Mesodermal cell (in vitro differentiated cells): Measurements from ENCODE around the gene PKP4.
"Not testable (repeated sequence)": the region's sequence is repeated elsewhere in the genome, so short reads cannot be mapped to it uniquely, and the experiment has no call there.

Experiments used
- H3K27ac ChIP-seq: 2 replicates; pipeline ENCODE4 v1.7.0; 2013; ENCODE audit warnings: mild to moderate bottlenecking, low read depth, low read length, moderate library complexity; ENCODE audit not compliant: severe bottlenecking
- H3K36me3 ChIP-seq: 2 replicates; pipeline ENCODE4 v1.7.1; 2013; ENCODE audit warnings: mild to moderate bottlenecking, low read length, moderate library complexity; ENCODE audit not compliant: control insufficient read depth, insufficient read depth
- H3K4me1 ChIP-seq: one replicate; pipeline ENCODE4 v1.7.1; 2013; ENCODE audit warnings: mild to moderate bottlenecking, low read length; ENCODE audit not compliant: insufficient read depth, control insufficient read depth, poor library complexity, severe bottlenecking
- H3K4me3 ChIP-seq: 2 replicates; pipeline ENCODE4 v1.7.0; 2013; ENCODE audit warnings: low read length, control low read depth, mild to moderate bottlenecking; ENCODE audit not compliant: insufficient read depth, poor library complexity, severe bottlenecking; ENCODE audit errors: extremely low read depth
- H3K9me3 ChIP-seq: 2 replicates; pipeline ENCODE4 v1.7.1; 2013; ENCODE audit warnings: mild to moderate bottlenecking, low read length, moderate library complexity; ENCODE audit not compliant: control insufficient read depth
- WGBS, 2 experiments: methylation state at CpG; one replicate each; pipeline ENCODE4 v1.1.5; 2013; ENCODE audit warnings: missing lambda C conversion rate in 2 of 2; ENCODE audit not compliant: insufficient coverage in 2 of 2; 5-methylcytosine and 5-hydroxymethylcytosine counted together

PKP4 gene

DNA sequence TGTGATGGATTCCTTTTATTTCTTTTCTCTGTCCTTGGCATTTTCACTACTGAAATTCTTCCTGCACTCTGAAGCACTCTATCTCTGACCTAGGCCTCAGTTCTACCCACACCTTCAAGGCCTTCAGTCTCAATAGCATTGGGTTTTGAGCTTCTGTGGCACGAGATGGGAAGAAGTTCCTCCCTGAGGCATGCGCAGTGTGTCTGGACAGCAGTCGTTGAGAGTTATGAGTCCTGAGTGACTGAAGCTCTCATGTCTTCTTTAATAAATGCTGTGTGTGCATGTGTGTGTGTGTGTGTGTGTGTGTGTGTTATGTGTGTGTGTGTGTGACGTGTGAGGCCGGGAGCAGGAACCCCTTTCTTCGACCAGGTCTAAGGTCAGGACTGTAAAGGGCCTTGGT lies 242.6 kb downstream of the PKP4 start:
- WGBS, 2 experiments: 85 to 93% methylated on average over 3 to 5 of the region's 6 CpGs

DNA sequence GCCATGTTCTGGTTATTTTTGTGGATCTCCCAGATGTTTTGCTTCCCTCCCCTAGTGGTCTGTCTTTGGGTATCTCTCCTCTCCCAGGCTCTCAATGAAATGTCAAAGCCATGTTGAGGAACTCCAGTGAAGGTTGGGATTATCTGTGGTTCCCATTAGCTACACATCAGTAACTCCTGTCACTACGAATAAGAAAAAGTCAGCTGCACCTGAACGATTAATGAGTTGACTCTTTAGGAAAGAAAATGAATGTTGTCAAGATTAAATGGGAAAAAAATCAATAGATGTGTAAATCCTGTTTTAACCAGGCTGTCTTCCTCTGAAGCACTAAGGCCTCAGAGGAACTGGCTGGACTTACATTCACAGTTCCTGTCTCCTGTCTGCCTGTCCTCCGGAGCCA lies 244.3 kb downstream of the PKP4 start:
- no peak overlapping the region for H3K4me3 ChIP-seq
- H3K4me1 ChIP-seq: no peaks in the 10 kb centered on the region
- H3K9me3 ChIP-seq: peaks cover 6% of the 10 kb centered on the region
- WGBS, 2 experiments: 73 to 100% methylated on average over 1 to 2 of the region's 3 CpGs
- no peak overlapping the region for H3K27ac ChIP-seq
- no peaks in the 10 kb centered on the region for H3K36me3 ChIP-seq

More for the DNA sequence above, 242.6 kb downstream of the PKP4 start:
- no peaks in the 10 kb centered on the region for H3K36me3 ChIP-seq
- no peak overlapping the region for H3K27ac ChIP-seq
- H3K9me3 ChIP-seq: peaks cover 6% of the 10 kb centered on the region
- H3K4me3 ChIP-seq: no peak overlapping the region
- no peaks in the 10 kb centered on the region for H3K4me1 ChIP-seq

DNA sequence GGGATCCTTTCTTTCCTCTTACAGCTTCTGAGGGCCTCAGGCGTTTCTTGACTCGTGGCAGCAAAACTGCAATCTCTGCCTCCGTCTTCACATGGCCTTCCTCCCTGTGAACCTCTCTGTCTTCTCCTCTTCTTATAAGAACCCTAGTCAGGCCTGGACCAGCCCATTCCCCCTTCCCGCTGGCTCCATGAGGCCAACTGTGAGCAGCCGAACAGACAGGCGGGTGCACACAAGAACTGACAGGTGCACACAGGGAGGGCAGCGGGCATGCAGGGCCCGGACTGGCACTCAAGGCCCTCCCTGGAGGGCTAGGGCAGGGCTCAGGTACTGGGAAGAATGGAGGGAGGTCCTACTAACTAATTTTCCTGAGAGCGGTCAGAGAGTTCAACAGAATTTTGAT lies 246.0 kb downstream of the PKP4 start:
- no peaks in the 10 kb centered on the region for H3K4me1 ChIP-seq
- no peaks in the 10 kb centered on the region for H3K36me3 ChIP-seq
- no peak overlapping the region for H3K27ac ChIP-seq
- no peaks in the 10 kb centered on the region for H3K9me3 ChIP-seq
- 82 to 87% methylated on average over 7 to 9 of the region's 9 CpGs for WGBS, 2 experiments
- no peak overlapping the region for H3K4me3 ChIP-seq

DNA sequence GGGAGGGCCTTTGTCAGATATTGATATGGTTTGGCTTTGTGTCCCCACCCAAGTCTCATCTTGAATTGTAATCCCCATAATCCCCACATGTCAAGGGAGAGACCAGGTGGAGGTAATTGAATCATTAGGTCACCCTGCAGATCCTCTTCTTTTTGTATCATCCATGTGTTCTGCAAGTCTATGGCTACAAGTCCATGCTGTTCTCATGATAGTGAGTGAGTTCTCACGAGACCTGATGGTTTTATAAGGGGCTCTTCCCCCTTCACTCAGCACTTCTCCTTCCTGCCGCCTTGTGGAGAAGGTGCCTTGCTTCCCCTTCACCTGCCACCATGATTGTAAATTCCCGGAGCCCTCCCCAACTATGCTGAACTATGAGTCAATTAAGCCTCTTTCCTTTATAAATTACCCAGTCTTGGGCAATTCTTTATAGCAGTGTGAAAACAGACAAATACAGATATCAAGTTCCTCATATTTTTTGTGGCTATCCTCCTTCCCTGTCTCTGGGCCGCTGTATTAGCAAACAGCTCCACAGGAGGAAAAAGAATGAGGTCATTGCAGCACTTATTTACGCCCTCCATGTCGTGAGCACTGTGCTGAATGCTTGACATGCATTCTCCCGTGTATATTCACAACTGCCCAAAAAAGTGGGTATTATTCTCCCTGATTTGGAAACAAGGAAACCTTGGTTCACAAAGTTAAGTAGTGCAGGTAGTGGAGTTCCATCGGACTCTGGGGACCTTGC lies 248.1 kb downstream of the PKP4 start:
- not testable (repeated sequence) for H3K27ac ChIP-seq, H3K4me3 ChIP-seq, H3K4me1 ChIP-seq, H3K9me3 ChIP-seq, H3K36me3 ChIP-seq
- 86 to 98% methylated on average over 4 to 6 of the region's 8 CpGs for WGBS, 2 experiments

DNA sequence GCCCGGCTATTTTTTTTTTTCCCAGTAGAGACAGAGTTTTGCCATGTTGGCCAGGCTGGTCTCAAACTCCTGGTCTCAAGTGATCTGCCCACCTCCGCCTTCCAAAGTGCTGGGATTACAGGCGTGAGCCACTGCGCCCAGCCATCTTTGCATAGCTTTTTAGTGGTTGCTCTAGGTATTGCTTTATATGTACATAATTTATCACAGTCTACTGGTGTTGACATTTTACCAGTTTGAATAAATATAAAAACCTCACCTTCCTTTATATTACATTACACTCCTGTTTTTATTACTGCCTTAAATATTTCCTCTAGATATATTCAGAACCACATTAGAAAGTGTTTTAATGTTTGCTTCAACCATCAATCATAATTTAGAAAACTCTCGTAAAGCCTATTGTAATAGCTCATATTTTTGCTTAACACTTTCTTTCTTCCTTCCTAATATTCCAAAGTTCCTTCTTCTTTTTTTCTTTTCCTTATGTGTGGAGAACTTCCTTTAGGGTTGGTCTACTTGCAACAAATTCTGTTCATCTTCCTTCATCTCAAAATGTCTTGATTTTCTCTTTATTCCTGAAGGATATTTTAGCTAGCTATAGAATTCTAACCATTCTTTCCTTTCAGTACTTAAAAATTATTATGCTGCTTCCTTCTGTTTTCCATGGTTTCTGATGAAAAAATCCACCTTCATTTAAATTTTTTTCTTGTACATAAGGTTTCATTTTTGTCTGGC lies 256.2 kb downstream of the PKP4 start:
- H3K9me3 ChIP-seq: peaks cover 4% of the 10 kb centered on the region
- no peak overlapping the region for H3K4me3 ChIP-seq
- no peak overlapping the region for H3K27ac ChIP-seq
- 69 to 100% methylated on average over 2 to 3 of the region's 5 CpGs for WGBS, 2 experiments
- H3K36me3 ChIP-seq: no peaks in the 10 kb centered on the region
- peaks cover 12% of the 10 kb centered on the region for H3K4me1 ChIP-seq

DNA sequence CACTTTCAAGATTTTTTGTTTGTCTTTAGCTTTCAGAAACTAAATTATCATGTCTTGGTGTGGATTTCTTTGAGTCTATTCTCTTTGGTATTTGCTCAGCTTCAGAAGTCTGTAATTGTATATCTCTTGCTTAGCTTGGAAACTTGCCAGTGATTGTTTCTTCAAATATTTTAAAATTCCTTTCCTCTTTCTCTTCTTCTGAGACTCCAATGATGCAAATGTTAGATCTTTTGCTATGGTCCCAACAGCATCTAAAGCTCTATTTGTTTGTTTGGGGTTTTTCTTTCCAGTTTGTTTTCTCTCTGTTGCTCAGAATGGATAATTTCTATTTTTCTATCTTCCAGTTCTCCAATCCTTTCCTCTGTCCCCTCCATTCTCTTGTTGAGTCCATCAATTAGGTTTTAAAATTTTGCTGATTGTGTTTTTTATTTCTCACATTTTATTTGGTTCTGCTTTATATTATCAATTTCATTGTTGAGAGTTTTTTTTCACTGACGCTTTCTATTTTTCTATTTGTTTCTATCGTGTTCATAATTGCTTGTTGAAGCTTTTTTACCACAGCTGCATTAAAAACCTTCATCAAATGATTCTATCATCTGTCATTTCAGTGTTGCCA lies 256.9 kb downstream of the PKP4 start:
- Histone ChIP-seq H3K4me1 (peaks cover 12% of the 10 kb centered on the region), H3K27ac (no peak overlapping the region), H3K4me3 (no peak overlapping the region), H3K9me3 (peaks cover 4% of the 10 kb centered on the region), H3K36me3 (no peaks in the 10 kb centered on the region)
- no CpG with 5 or more reads among the region's 2 CpGs for WGBS, 2 experiments

DNA sequence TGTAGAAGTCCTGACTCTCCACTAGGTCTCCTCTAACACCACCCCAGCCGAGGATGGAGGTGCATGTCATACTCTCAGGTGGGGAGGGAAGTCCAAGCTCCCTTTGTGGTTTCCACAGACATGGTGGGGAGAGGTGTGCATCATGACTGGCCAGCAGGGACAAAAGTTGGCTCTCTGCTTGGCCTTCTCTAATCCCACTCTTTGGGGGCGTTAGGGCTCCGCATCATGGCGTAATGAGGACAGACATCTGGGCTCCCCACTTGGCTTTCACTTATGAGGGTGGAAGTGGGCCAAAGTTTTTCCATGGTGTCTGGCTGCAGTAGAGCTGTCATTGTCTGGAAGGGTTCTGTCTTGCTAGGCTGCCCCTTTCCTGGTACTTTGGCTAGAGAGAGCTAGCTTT lies 257.7 kb downstream of the PKP4 start:
- peaks cover 4% of the 10 kb centered on the region for H3K9me3 ChIP-seq
- peaks cover 12% of the 10 kb centered on the region for H3K4me1 ChIP-seq
- no peak overlapping the region for H3K4me3 ChIP-seq
- H3K27ac ChIP-seq: no peak overlapping the region
- WGBS, 2 experiments: 100% methylated on average over 2 of the region's 4 CpGs; no CpG with 5 or more reads in 1 of the 2 experiments
- no peaks in the 10 kb centered on the region for H3K36me3 ChIP-seq

DNA sequence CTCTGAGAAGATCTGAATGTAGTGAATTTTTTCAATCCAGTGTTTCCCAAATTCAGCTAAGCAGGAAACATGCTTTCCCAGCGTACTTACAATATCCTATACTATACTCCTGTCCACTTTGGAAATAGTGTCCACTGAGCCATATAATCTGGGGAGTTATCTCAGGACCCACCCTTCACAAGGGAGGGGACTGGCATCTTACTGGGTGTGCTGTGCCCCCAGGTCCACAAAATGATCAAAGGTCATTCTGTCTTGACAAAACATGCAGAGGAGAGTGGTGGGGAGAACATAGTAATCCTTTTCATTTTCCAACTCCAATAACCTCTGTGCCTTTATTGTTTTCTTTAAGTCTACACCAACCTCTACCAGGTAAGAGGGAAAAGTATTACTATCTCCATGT lies 258.6 kb downstream of the PKP4 start:
- Histone ChIP-seq H3K9me3 (peaks cover 4% of the 10 kb centered on the region), H3K36me3 (no peaks in the 10 kb centered on the region), H3K27ac (peak overlapping the region; percentile 83), H3K4me1 (peaks cover 12% of the 10 kb centered on the region), H3K4me3 (no peak overlapping the region)
- no CpG with 5 or more reads among the region's 1 CpG for WGBS, 2 experiments

DNA sequence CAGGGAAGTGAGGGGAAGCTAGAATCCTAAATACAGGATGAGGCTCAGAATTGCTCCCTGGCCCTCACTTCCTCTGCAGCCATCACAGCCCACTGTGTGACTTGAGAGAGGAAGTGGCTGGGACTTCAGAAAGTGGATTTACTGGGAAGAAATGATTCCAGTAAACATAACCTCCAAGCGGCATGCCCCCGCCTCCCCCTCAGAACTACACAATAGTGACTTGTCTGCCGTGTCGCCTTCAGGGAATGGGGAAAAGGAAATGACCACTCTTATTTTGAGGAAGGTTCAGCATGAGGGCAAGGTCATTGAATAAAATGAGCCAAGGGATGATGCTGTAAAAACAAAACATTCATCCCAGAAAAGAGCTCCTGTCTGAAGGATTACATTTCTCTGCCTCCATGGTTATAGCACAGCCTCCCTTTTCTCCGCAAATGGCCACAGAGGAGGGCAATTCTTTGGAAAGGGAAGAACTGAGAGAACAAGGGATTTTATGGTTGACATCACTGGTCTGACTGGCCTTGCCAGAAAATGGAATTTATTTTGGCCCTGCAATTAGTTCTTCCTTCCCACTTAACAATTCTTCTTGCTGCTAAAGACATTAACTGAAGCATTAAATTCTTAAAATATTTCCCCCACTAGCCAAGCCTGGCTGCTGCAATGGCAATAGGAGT lies 259.5 kb downstream of the PKP4 start:
- Histone ChIP-seq H3K4me1 (peaks cover 12% of the 10 kb centered on the region), H3K27ac (peak overlapping the region; percentile 83), H3K9me3 (peaks cover 4% of the 10 kb centered on the region), H3K4me3 (no peak overlapping the region), H3K36me3 (no peaks in the 10 kb centered on the region)
- no CpG with 5 or more reads among the region's 5 CpGs for WGBS, 2 experiments

DNA sequence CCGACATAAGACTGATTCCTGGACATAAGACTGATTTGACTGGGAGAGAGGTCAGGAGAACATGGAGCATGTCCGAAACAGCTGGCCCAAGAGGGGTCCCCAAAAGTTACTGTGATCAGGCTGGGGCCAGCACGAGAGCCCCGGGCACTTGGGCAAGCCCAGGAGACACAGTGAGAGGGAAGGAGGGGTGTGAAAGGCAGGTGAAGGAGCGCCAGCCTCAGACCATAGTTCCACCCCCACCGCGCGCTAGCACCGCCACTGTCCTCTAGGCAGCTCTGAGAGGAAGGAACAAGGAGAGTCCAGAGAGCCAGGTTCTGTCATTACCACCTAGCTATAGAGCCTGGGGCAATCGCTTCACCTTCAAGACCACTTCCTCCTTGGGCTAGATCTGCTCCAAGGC lies 260.2 kb downstream of the PKP4 start:
- Histone ChIP-seq H3K27ac (peak overlapping the region; percentile 83), H3K4me1 (peaks cover 12% of the 10 kb centered on the region), H3K36me3 (no peaks in the 10 kb centered on the region), H3K4me3 (no peak overlapping the region), H3K9me3 (peaks cover 4% of the 10 kb centered on the region)
- 95 to 98% methylated on average over 5 to 9 of the region's 10 CpGs for WGBS, 2 experiments
